Thymus (tissue), 11 donors: ENCODE measurements around the gene PJA2. TPM values are rescaled to one million over a fixed set of nuclear protein-coding genes. Genes with fewer than 3 reads are reported as not detected.

Experiments used
- DNase-seq, 9 donors: peaks; one replicate each; pipeline ENCODE4 v3.0.0-alpha.2; 2013; ENCODE audit warnings: low spot score in 9 of 9, low read depth in 6 of 9, missing footprints in 1 of 9
- H3K27ac ChIP-seq, 2 donors: one replicate each; pipeline ENCODE4 v1.5.1; 2013; ENCODE audit warnings: control low read depth in 1 of 2, low read depth in 1 of 2, low read length in 1 of 2, mild to moderate bottlenecking in 1 of 2, moderate library complexity in 1 of 2
- H3K27me3 ChIP-seq, 2 donors: one replicate each; pipeline ENCODE4 v1.5.1; 2013; ENCODE audit warnings: low read length in 1 of 2; ENCODE audit not compliant: control insufficient read depth in 2 of 2, insufficient read depth in 1 of 2
- H3K36me3 ChIP-seq, 2 donors: one replicate each; pipeline ENCODE4 v1.5.1; 2013; ENCODE audit warnings: low read length in 1 of 2, mild to moderate bottlenecking in 1 of 2, moderate library complexity in 1 of 2; ENCODE audit not compliant: control insufficient read depth in 2 of 2, insufficient read depth in 2 of 2
- H3K4me1 ChIP-seq, 2 donors: one replicate each; pipeline ENCODE4 v1.5.1; 2013; ENCODE audit warnings: low read length in 2 of 2; ENCODE audit not compliant: control insufficient read depth in 2 of 2, insufficient read depth in 2 of 2
- H3K4me3 ChIP-seq, 2 donors: one replicate each; pipeline ENCODE4 v1.5.1; 2013; ENCODE audit warnings: low read length in 2 of 2, control low read depth in 1 of 2, mild to moderate bottlenecking in 1 of 2
- H3K9me3 ChIP-seq, 2 donors: one replicate each; pipeline ENCODE4 v1.5.1; 2013; ENCODE audit warnings: low read length in 1 of 2, mild to moderate bottlenecking in 1 of 2; ENCODE audit not compliant: control insufficient read depth in 2 of 2, insufficient read depth in 1 of 2
- WGBS: extraction: QIAGEN DNeasy Blood & Tissue Kit; methylation state at CpG from one replicate; pipeline ENCODE4 v1.1.7; 2013; 5-methylcytosine and 5-hydroxymethylcytosine counted together
- polyA plus RNA-seq: library from polyadenylated mRNA; stranded (reverse); fragments of 200-250 nt; gene quantifications from one replicate; pipeline ENCODE4 v1.2.3, GENCODE V29; 2013
- total RNA-seq: library from RNA; stranded (reverse); fragments of 120-200 nt; gene quantifications from one replicate; pipeline ENCODE4 v1.2.4, GENCODE V29; 2013
- donor health status: healthy.

Gene PJA2
- total and polyA plus RNA-seq, 2 donors, result 47.3 to 53.2 TPM

DNA sequence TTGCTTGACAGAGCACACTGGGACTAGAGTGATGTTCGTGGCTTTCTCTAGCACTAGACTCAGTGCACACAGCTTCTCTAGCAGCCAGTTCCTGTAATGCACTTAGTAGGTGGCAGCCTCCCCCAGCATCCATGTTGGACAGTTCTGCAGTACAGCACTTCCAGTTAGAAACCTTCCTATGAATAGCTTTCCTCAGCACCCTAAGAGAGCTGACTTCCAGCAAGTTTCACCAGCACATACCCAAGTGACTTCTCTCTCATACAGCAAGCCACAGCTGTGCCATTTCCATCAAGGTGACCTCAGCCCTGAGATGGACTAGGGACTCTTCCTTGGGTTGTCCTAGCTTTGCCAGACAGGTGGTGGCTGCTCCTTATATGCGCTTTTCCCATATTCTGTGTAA lies 60.4 kb downstream of the PJA2 start:
- no peak for DNase-seq
- Histone ChIP-seq H3K4me3 (no peak overlapping the region), H3K27me3 (no peaks in the 10 kb centered on the region), H3K9me3 (no peaks in the 10 kb centered on the region), H3K36me3 (peaks cover 10 to 57% of the 10 kb centered on the region in 2 donors), H3K4me1 (no peaks in the 10 kb centered on the region), H3K27ac (no peak overlapping the region)
- WGBS, result 100% methylated on average over 2 of the region's 2 CpGs

DNA sequence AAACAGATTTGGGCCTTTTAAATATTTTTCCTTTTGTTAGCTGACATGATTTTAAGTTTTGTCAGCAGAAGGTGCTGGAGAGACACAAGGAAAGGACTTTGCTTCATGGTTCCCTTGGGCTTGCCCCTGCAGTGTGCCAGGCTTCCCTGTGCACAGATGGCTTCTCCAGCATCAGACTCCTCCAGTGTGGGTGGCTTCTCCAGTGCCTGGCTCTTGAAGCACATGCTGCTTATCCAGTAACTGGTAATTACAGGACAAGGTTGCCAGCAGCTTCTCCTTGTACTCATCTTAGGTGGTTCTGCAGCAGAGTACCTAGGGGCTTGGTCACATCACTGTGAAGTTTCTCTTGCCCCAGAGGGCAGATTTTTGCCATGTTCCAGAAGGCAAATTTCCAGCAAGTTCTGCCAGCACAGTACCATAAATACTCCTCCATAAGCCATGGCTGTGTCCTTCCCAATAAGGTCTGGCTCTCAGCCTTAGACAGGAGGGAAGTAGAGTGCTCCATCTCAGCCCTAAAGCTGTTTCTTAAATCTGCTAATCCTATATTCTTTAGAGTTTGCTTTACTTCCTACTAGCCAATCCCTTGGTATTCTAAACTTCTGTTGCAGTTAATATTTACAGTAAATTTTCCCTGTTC lies 62.4 kb downstream of the PJA2 start:
- H3K27me3 ChIP-seq, result no peaks in the 10 kb centered on the region
- no peaks in the 10 kb centered on the region for H3K4me1 ChIP-seq
- no peaks in the 10 kb centered on the region for H3K9me3 ChIP-seq
- H3K27ac ChIP-seq, result no peak overlapping the region
- no peak for DNase-seq
- H3K4me3 ChIP-seq, result no peak overlapping the region
- H3K36me3 ChIP-seq, result peaks cover 13 to 59% of the 10 kb centered on the region in 2 donors

DNA sequence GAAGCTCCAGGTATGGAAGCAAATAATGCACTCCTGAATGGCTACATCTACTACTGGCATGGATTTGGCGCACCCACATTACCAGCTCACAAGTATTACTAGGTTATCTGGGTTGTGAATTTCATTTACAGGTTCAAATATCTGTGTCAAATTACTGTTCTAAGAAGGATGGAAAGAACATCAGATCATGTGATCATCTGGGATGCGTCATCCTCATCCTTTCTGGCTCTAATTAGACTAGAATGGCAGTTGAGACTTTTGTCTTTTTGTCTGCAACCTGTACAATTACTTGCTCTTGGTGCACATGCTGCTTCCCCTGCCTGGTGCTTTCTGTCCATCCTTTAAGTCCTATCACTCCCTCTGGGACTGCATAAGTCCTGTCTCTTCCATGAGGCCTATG lies 64.1 kb downstream of the PJA2 start:
- Histone ChIP-seq H3K27ac (no peak overlapping the region), H3K36me3 (peaks cover 13 to 52% of the 10 kb centered on the region in 2 donors), H3K4me3 (no peak overlapping the region), H3K27me3 (no peaks in the 10 kb centered on the region), H3K4me1 (no peaks in the 10 kb centered on the region), H3K9me3 (no peaks in the 10 kb centered on the region)
- no peak for DNase-seq
- whole genome bisulfite sequencing, result over 99% methylated on average over 2 of the region's 2 CpGs

DNA sequence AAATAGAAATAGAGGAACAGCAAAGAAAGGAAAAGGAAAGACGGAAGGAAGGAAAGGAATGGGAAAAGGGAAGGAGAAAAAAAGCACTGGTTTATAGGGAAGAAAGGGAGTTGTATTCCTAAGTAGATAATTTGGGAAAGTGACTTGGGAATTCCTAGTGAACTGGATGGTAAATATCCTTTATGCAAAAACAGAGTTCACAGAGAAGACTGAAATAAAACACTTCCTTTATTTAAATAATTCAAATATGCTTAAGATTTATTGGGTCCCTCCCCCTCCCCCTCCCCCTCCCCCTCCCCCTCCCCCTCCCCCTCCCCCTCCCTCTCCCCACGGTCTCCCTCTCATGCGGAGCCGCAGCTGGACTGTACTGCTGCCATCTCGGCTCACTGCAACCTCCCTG lies 69.4 kb downstream of the PJA2 start:
- Histone ChIP-seq H3K27ac (no peak overlapping the region), H3K4me1 (no peaks in the 10 kb centered on the region), H3K27me3 (no peaks in the 10 kb centered on the region), H3K4me3 (no peak overlapping the region), H3K9me3 (no peaks in the 10 kb centered on the region), H3K36me3 (peaks cover 10 to 28% of the 10 kb centered on the region in 2 donors)
- no peak for DNase-seq
- WGBS, result 91% methylated on average over 4 of the region's 5 CpGs

DNA sequence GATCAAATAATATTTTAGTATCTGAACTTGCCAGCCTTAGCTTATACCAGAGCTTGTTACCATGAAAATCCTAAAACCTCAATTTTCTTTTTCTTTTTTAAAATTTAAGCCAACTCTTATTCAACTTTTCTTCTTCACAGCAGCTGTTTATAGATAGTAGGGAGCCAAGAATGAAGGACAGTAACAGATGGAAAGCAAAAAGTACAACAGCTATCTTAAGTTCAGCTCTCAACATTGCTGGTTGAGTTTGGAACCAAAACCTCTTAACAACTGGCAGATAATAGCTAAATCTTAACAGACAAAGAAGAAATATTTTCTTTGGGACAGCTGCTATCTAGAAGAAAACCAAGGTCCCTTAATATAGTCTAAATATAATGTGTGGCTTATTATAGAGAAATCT lies 74.7 kb downstream of the PJA2 start:
- no peak overlapping the region for H3K27ac ChIP-seq
- DNase-seq, result no peak
- H3K27me3 ChIP-seq, result no peaks in the 10 kb centered on the region
- no peaks in the 10 kb centered on the region for H3K4me1 ChIP-seq
- H3K4me3 ChIP-seq, result no peak overlapping the region
- H3K9me3 ChIP-seq, result no peaks in the 10 kb centered on the region
- H3K36me3 ChIP-seq, result peaks cover 7 to 32% of the 10 kb centered on the region in 2 donors

DNA sequence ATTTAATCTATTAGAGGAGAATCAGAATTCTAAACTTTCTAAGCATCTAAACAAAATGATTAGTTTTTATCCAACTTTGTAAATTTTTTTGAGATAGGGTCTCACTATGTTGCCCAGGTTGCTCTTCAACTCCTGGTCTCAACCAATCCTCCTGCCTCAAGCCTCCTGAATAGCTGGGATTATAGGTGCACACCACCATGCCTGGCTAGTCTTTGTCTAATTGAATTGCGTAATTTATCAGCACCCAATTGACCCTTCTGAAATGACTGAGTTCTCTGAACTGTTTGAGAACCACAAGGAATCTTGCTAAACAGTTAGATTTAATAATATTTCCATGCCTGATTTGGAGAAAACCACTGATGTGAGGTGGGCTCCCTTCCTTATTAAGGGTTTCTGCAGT lies 75.7 kb downstream of the PJA2 start:
- H3K4me1 ChIP-seq, result no peaks in the 10 kb centered on the region
- WGBS, result 97% methylated on average over 1 of the region's 1 CpG
- H3K9me3 ChIP-seq, result no peaks in the 10 kb centered on the region
- H3K36me3 ChIP-seq, result peaks cover 10 to 34% of the 10 kb centered on the region in 2 donors
- no peak overlapping the region for H3K27ac ChIP-seq
- H3K4me3 ChIP-seq, result no peak overlapping the region
- no peaks in the 10 kb centered on the region for H3K27me3 ChIP-seq
- DNase-seq, result no peak

DNA sequence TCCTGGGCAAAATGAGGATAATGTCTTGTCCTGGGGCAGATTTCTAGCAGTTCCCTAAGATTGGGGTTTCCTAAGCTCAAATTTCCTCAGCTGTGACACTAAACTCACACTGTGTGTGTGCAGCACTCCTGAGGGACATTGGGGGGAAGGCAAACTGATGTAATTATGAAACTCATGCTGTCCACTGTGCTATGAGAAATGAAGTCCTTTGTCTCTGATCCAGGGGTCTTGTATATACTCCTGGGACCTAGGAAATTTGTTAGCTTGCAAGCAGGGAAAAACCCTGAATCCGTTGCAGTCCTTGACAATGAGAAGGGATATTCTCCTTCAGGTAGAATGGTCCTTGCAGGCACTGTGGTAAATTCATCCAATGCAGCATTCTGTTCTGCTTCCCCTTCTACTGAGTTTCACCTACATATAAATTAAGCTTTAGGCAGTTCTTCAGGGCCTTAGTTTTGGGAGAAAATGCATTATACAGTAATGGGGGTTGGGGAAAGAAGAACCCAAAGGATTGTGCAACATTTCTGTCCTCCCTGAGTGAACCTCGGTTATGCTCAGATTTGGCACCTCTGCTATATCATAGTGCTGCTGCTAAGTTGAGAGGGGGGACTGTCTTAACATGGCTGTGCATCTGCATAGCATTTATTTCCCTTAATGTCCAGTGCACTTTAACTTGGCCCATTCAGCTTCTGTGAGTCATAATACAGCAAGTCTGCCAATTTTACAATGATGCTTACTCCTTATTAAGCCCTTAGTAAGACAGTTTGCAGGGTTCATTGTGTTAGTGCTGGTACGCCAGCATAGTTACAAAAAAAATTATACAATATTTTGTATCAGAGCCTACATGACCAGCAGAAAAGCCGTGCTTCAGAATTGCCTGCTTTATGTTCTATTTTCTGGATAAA lies 80.2 kb downstream of the PJA2 start:
- H3K36me3 ChIP-seq, result peaks cover 3 to 13% of the 10 kb centered on the region in 2 donors
- no peak for DNase-seq
- no peak overlapping the region for H3K27ac ChIP-seq
- no peaks in the 10 kb centered on the region for H3K4me1 ChIP-seq
- no peaks in the 10 kb centered on the region for H3K27me3 ChIP-seq
- WGBS, result 95% methylated on average over 4 of the region's 4 CpGs
- no peak overlapping the region for H3K4me3 ChIP-seq
- H3K9me3 ChIP-seq, result no peaks in the 10 kb centered on the region

DNA sequence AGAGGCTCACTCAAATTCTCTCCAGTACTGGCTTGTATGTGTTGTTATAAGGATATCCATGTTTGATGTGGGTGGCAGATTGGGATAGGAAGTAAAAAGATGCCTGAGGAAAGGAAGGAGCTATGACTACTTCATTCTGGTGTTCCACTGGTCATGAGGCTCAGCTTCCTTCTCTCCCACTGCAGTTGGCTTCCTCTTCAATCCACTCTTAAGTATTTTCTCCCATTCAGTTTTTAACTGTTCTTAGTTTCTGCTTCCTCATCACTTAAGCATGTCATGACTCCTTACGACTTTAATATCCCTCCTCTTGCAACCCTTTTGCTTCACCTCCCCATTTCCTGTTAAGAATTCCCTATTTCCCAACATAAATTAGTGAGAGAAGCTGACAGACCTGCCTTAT lies 81.1 kb downstream of the PJA2 start:
- H3K27ac ChIP-seq, result no peak overlapping the region
- no peak overlapping the region for H3K4me3 ChIP-seq
- DNase-seq, result no peak
- no peaks in the 10 kb centered on the region for H3K9me3 ChIP-seq
- H3K4me1 ChIP-seq, result no peaks in the 10 kb centered on the region
- H3K36me3 ChIP-seq, result peaks cover 3 to 8% of the 10 kb centered on the region in 2 donors
- no peaks in the 10 kb centered on the region for H3K27me3 ChIP-seq
- WGBS, result 93% methylated on average over 1 of the region's 1 CpG

DNA sequence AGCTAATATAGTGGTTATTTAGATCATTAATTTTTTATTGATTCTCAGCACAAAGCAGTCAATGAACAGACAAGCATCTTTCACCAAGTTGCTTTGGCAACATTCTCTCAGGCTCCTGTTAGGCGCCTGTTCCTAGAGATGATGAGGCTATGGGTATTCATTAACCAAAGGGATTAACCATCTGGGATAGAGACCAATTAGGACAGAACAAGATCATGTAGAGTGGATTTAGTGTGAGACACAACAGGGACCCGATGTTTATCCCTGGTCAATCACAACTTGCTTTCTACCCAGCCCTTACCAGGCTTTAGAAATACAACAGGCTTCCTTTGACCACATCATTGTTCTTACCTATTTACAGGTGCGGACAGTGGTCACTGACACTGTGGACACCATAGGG lies 82.2 kb downstream of the PJA2 start:
- no peak for DNase-seq
- Histone ChIP-seq H3K9me3 (no peaks in the 10 kb centered on the region), H3K4me3 (no peak overlapping the region), H3K4me1 (no peaks in the 10 kb centered on the region), H3K27ac (no peak overlapping the region), H3K27me3 (no peaks in the 10 kb centered on the region), H3K36me3 (peaks cover 2 to 3% of the 10 kb centered on the region in 2 donors)
- WGBS, result 96% methylated on average over 3 of the region's 3 CpGs
